Skeletal muscle tissue (tissue), 4 donors: Measurements from ENCODE around the gene LMBR1. TPM values are rescaled to one million over a fixed set of nuclear protein-coding genes. Genes with fewer than 3 reads are reported as not detected.
A peak's percentile ranks its signal among the peaks of the same experiment; 100 is the strongest.
"Not testable (repeated sequence)": the region's sequence is repeated elsewhere in the genome, so short reads cannot be mapped to it uniquely, and the experiment has no call there.

Source experiments
- H3K27ac ChIP-seq: one replicate; pipeline ENCODE4 v1.7.0; 2013; ENCODE audit warnings: mild to moderate bottlenecking, low read depth, low read length, inconsistent platforms
- H3K27me3 ChIP-seq, 3 donors: one replicate each; pipeline ENCODE4 v1.7.0; 2013; ENCODE audit warnings: low read length in 3 of 3; ENCODE audit not compliant: control insufficient read depth in 3 of 3, insufficient read depth in 3 of 3
- H3K36me3 ChIP-seq, 3 donors: one replicate each; pipeline ENCODE4 v1.7.0; 2013; ENCODE audit warnings: low read length in 3 of 3; ENCODE audit not compliant: control insufficient read depth in 3 of 3, insufficient read depth in 3 of 3
- H3K4me1 ChIP-seq, 3 donors: one replicate each; pipeline ENCODE4 v1.7.0; 2013; ENCODE audit warnings: low read length in 3 of 3, mild to moderate bottlenecking in 3 of 3; ENCODE audit not compliant: control insufficient read depth in 3 of 3, insufficient read depth in 3 of 3
- H3K4me3 ChIP-seq, 3 donors: one replicate each; pipeline ENCODE4 v1.7.0; 2013; ENCODE audit warnings: low read length in 3 of 3
- H3K9ac ChIP-seq, 3 donors: one replicate each; pipeline ENCODE4 v1.7.0; 2013; ENCODE audit warnings: low read length in 3 of 3, mild to moderate bottlenecking in 3 of 3, moderate library complexity in 2 of 3, low read depth in 1 of 3
- H3K9me3 ChIP-seq, 3 donors: one replicate each; pipeline ENCODE4 v1.7.0; 2013; ENCODE audit warnings: low read length in 3 of 3; ENCODE audit not compliant: control insufficient read depth in 3 of 3
- total RNA-seq: library from RNA; depleted of rRNA; stranded (reverse); fragments of >200 nt; gene quantifications from one replicate; pipeline ENCODE4 v1.2.3, GENCODE V29; 2014
- donor health status: Osteomylitis.

Gene LMBR1
- total RNA-seq, 1 donor from 2014 or later: 97.6 TPM

GRCh38 chr7:156858523-156858922 is 34.5 kb downstream of the LMBR1 start:
- H3K9me3 ChIP-seq: no peaks in the 10 kb centered on the region
- H3K9ac ChIP-seq: no peak overlapping the region
- H3K4me3 ChIP-seq: no peak overlapping the region
- no peaks in the 10 kb centered on the region for H3K27me3 ChIP-seq
- no peak overlapping the region for H3K27ac ChIP-seq
- no peaks in the 10 kb centered on the region for H3K4me1 ChIP-seq
- H3K36me3 ChIP-seq: no peaks in the 10 kb centered on the region

- H3K4me3 ChIP-seq: no peak overlapping the region
- H3K9ac ChIP-seq: no peak overlapping the region
- no peak overlapping the region for H3K27ac ChIP-seq
- H3K4me1 ChIP-seq: no peaks in the 10 kb centered on the region
- H3K27me3 ChIP-seq: no peaks in the 10 kb centered on the region
- no peaks in the 10 kb centered on the region for H3K36me3 ChIP-seq
- H3K9me3 ChIP-seq: no peaks in the 10 kb centered on the region
These were observed 35.2 kb downstream of the LMBR1 start for GRCh38 chr7:156857757-156858156.

- no peaks in the 10 kb centered on the region for H3K36me3 ChIP-seq
- H3K4me1 ChIP-seq: no peaks in the 10 kb centered on the region
- H3K9ac ChIP-seq: no peak overlapping the region
- no peaks in the 10 kb centered on the region for H3K27me3 ChIP-seq
- H3K4me3 ChIP-seq: peak overlapping the region in 1 of 3 donors; percentile 5
- H3K9me3 ChIP-seq: no peaks in the 10 kb centered on the region
- no peak overlapping the region for H3K27ac ChIP-seq
These were observed 38.3 kb downstream of the LMBR1 start for GRCh38 chr7:156854654-156855053.

GRCh38 chr7:156848979-156849378 is 44.0 kb downstream of the LMBR1 start:
- Histone ChIP-seq H3K4me1 (no peaks in the 10 kb centered on the region), H3K27me3 (no peaks in the 10 kb centered on the region), H3K9ac (no peak overlapping the region), H3K36me3 (peaks cover 0 to 2% (median 0%) of the 10 kb centered on the region in 3 donors), H3K27ac (no peak overlapping the region), H3K9me3 (no peaks in the 10 kb centered on the region), H3K4me3 (no peak overlapping the region)

- Histone ChIP-seq H3K27ac (no peak overlapping the region), H3K9me3 (no peaks in the 10 kb centered on the region), H3K36me3 (peaks cover 0 to 2% (median 0%) of the 10 kb centered on the region in 3 donors), H3K27me3 (no peaks in the 10 kb centered on the region), H3K4me3 (no peak overlapping the region), H3K4me1 (peaks cover 0 to 5% (median 3%) of the 10 kb centered on the region in 3 donors), H3K9ac (no peak overlapping the region)
These were observed 47.4 kb downstream of the LMBR1 start for GRCh38 chr7:156845379-156846101.

- H3K27ac ChIP-seq, H3K9ac ChIP-seq, H3K27me3 ChIP-seq, H3K4me3 ChIP-seq, H3K4me1 ChIP-seq, H3K36me3 ChIP-seq, H3K9me3 ChIP-seq: not testable (repeated sequence)
These were observed 49.4 kb downstream of the LMBR1 start for GRCh38 chr7:156843582-156843981.

- peaks cover 0 to 5% (median 3%) of the 10 kb centered on the region in 3 donors for H3K4me1 ChIP-seq
- H3K4me3 ChIP-seq: no peak overlapping the region
- H3K36me3 ChIP-seq: no peaks in the 10 kb centered on the region
- H3K27me3 ChIP-seq: no peaks in the 10 kb centered on the region
- no peaks in the 10 kb centered on the region for H3K9me3 ChIP-seq
- no peak overlapping the region for H3K9ac ChIP-seq
- no peak overlapping the region for H3K27ac ChIP-seq
These were observed 49.8 kb downstream of the LMBR1 start for GRCh38 chr7:156843157-156843556.

- Histone ChIP-seq H3K27me3 (no peaks in the 10 kb centered on the region), H3K9me3 (no peaks in the 10 kb centered on the region), H3K4me1 (peaks cover 0 to 5% (median 3%) of the 10 kb centered on the region in 3 donors), H3K27ac (no peak overlapping the region), H3K36me3 (no peaks in the 10 kb centered on the region), H3K9ac (no peak overlapping the region), H3K4me3 (no peak overlapping the region)
These were observed 50.2 kb downstream of the LMBR1 start for GRCh38 chr7:156842740-156843140.

- no peak overlapping the region for H3K27ac ChIP-seq
- no peaks in the 10 kb centered on the region for H3K9me3 ChIP-seq
- peaks cover 0 to 5% (median 3%) of the 10 kb centered on the region in 3 donors for H3K4me1 ChIP-seq
- no peak overlapping the region for H3K9ac ChIP-seq
- no peaks in the 10 kb centered on the region for H3K36me3 ChIP-seq
- H3K4me3 ChIP-seq: no peak overlapping the region
- no peaks in the 10 kb centered on the region for H3K27me3 ChIP-seq
These were observed 50.7 kb downstream of the LMBR1 start for GRCh38 chr7:156842317-156842716.

GRCh38 chr7:156841497-156841896 is 51.5 kb downstream of the LMBR1 start:
- no peaks in the 10 kb centered on the region for H3K27me3 ChIP-seq
- H3K9ac ChIP-seq: no peak overlapping the region
- no peaks in the 10 kb centered on the region for H3K36me3 ChIP-seq

More at GRCh38 chr7:156841497-156841896, 51.5 kb downstream of the LMBR1 start:
- Histone ChIP-seq H3K4me1 (peaks cover 0 to 5% (median 3%) of the 10 kb centered on the region in 3 donors), H3K27ac (no peak overlapping the region), H3K4me3 (no peak overlapping the region), H3K9me3 (no peaks in the 10 kb centered on the region)
